Measurements from ENCODE around the gene KIF22.

The KIF22 gene

GRCh38 chr16:29806099-29806579 lies 15.6 kb downstream of the KIF22 start, which contains the start of gene MAZ:
Gene MAZ (plus strand): TSS chr16:29806529. CDS start chr16:29806702, 173 bp downstream.
- Histone ChIP-seq H3K27me3 (ENCODE audit: insufficient read depth, low read depth, severe bottlenecking) (no peaks in the 10 kb centered on the region), H3K27ac (peak within 1 kb of the TSS; percentile 96), H3K36me3 (peaks cover 72% of the 10 kb centered on the region), H3K4me3 (ENCODE audit: low read depth, low read length) (peak within 1 kb of the TSS; percentile 78), H3K9me3 (ENCODE audit: severe bottlenecking) (no peaks in the 10 kb centered on the region)
- no peak for DNase-seq
- TF ChIP-seq, protein P1, sequence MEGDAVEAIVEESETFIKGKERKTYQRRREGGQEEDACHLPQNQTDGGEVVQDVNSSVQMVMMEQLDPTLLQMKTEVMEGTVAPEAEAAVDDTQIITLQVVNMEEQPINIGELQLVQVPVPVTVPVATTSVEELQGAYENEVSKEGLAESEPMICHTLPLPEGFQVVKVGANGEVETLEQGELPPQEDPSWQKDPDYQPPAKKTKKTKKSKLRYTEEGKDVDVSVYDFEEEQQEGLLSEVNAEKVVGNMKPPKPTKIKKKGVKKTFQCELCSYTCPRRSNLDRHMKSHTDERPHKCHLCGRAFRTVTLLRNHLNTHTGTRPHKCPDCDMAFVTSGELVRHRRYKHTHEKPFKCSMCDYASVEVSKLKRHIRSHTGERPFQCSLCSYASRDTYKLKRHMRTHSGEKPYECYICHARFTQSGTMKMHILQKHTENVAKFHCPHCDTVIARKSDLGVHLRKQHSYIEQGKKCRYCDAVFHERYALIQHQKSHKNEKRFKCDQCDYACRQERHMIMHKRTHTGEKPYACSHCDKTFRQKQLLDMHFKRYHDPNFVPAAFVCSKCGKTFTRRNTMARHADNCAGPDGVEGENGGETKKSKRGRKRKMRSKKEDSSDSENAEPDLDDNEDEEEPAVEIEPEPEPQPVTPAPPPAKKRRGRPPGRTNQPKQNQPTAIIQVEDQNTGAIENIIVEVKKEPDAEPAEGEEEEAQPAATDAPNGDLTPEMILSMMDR (IDR thresholded peaks at IDR 0.05; ENCODE audit: low read depth, low read length): no peak

- peak; percentile 90 for DNase-seq
- Histone ChIP-seq H3K27ac (peak overlapping the region; percentile 96), H3K27me3 (ENCODE audit: insufficient read depth, low read depth, severe bottlenecking) (no peaks in the 10 kb centered on the region), H3K36me3 (peaks cover 65% of the 10 kb centered on the region), H3K9me3 (ENCODE audit: severe bottlenecking) (no peaks in the 10 kb centered on the region), H3K4me3 (ENCODE audit: low read depth, low read length) (peak overlapping the region; percentile 78)
- TF ChIP-seq, protein P1 (IDR thresholded peaks at IDR 0.05; ENCODE audit: low read depth, low read length): no peak
Observed at GRCh38 chr16:29806641-29807425, 16.3 kb downstream of the KIF22 start.

GRCh38 chr16:29807426-29808218 lies 17.1 kb downstream of the KIF22 start:
- no peaks in the 10 kb centered on the region for H3K27me3 ChIP-seq (ENCODE audit: insufficient read depth, low read depth, severe bottlenecking)
- H3K4me3 ChIP-seq (ENCODE audit: low read depth, low read length): peak overlapping the region; percentile 78
- no peaks in the 10 kb centered on the region for H3K9me3 ChIP-seq (ENCODE audit: severe bottlenecking)
- peak; percentile 73 for DNase-seq
- H3K36me3 ChIP-seq: peaks cover 58% of the 10 kb centered on the region
- TF ChIP-seq, protein P1 (IDR thresholded peaks at IDR 0.05; ENCODE audit: low read depth, low read length): peak; percentile 85
- peak overlapping the region; percentile 94 for H3K27ac ChIP-seq

DNA sequence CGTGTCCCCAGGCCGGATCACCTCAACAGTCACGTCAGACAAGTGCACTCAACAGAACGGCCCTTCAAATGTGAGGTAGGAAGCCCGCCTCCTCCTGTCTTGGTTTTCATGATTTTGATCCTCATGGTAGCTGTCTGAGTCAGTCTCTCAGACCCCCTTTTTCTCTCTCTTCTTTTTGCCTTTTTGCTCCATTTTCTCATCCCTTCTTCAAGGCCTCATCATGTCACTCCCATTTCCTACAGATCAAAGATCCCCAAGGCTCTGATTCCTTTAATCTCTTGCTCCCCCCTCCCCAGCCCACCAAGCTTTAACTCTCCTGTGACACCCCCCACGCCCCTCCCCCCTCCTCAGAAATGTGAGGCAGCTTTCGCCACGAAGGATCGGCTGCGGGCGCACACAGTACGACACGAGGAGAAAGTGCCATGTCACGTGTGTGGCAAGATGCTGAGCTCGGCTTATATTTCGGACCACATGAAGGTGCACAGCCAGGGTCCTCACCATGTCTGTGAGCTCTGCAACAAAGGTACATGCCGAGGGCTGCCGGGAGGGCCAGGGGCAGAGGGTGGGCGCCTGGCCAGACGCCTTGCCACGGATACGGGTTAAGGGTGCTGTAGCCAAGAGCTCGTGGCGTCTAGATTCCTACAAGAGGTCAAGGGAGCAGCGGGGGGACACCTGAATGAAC lies 17.8 kb downstream of the KIF22 start:
- H3K27me3 ChIP-seq (ENCODE audit: insufficient read depth, low read depth, severe bottlenecking): no peaks in the 10 kb centered on the region
- peak overlapping the region; percentile 78 for H3K4me3 ChIP-seq (ENCODE audit: low read depth, low read length)
- peaks cover 51% of the 10 kb centered on the region for H3K36me3 ChIP-seq
- TF ChIP-seq, protein P1 (IDR thresholded peaks at IDR 0.05; ENCODE audit: low read depth, low read length): no peak
- no peaks in the 10 kb centered on the region for H3K9me3 ChIP-seq (ENCODE audit: severe bottlenecking)
- DNase-seq: peak; percentile 53
- H3K27ac ChIP-seq: peak overlapping the region; percentile 94

- H3K27me3 ChIP-seq (ENCODE audit: insufficient read depth, low read depth, severe bottlenecking): no peaks in the 10 kb centered on the region
- peak overlapping the region; percentile 78 for H3K4me3 ChIP-seq (ENCODE audit: low read depth, low read length)
- no peaks in the 10 kb centered on the region for H3K9me3 ChIP-seq (ENCODE audit: severe bottlenecking)
- TF ChIP-seq, protein P1 (IDR thresholded peaks at IDR 0.05; ENCODE audit: low read depth, low read length): no peak
- H3K36me3 ChIP-seq: peaks cover 43% of the 10 kb centered on the region
- peak overlapping the region; percentile 94 for H3K27ac ChIP-seq
- no peak for DNase-seq
Observed at GRCh38 chr16:29809031-29809747, 18.6 kb downstream of the KIF22 start.
